CD4-positive, alpha-beta T cell treated with Interleukin-6 for 4 hours (primary cell): ENCODE measurements around the gene NDUFS1.
"Not testable (repeated sequence)": the region's sequence is repeated elsewhere in the genome, so short reads cannot be mapped to it uniquely, and the experiment has no call there.

Source experiments
- DNase-seq: peaks from one replicate; pipeline ENCODE4 v3.0.0-alpha.2; 2020; ENCODE audit warnings: mixed read lengths

NDUFS1 gene

DNA sequence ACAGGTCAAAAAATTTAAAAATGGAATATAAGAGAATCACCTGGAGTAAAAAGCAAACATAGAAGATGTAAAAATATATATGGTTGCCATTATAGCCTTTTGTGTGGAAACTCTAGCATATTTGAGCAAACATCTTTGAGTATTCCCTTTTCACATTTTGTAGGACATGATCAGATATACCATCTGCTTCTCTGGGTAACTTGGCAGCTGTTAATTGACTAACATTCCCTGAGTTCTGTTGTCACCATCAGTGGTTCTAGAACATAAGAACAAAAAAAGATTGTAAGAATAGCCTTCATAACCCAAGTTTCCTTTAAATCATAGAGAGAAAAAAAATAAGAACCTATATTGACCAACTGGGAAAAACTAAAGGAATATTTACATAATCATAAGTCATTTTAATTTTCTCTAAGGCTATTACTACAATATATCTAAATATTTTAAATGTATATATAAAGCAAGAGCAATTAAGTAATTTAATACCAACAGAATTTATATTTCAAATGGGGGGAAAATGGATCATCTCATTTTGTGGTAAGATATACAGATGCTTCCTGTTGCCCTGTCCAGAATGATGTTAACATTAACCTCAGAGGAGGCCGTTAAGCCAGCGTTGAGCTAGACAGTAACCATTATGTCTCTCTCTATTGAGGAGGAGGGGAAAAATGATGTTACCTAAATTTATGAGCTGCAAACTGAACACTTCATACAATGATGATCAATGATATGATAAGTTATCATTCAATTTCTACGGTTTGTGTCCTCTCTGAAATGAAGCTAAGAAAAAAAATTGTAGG lies 63.5 kb downstream of the NDUFS1 start:
- no peak for DNase-seq

DNA sequence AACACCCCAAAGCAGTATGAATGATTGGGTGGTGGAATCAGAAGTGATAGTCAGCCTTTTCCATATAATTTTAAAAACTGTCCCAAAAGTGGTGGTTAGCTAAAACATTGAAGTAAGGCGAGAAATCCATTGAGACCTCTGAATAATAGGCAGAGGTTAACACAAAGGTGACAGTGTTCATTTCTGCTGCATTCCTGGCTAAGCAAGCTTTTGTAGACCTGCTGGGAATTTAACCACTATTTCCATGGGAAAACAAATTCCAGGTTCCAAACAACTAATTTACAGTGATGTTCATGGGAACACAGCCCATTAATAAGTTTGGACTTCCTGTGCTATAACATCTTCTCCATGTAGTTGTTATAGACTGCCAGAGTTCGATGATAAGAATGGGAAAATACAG lies 66.9 kb downstream of the NDUFS1 start:
- DNase-seq, result no peak

DNA sequence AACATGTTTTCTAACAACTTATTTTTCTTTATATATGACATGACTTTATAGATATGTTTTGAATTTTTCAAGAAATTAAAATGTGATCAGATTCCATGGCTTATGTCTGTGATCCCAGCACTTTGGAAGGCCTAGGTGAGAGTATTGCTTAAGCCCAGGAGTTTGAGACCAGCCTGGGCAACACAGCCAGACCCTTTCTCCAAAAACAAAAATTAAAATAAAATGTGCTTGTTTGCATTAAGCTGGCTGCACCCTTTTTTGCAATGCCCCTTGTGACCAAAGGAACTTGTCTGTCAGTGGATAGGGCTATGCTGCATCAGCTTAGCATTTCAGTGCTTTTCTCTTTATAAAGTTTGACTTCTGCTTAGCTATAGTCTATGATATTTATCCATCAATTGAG lies 71.0 kb downstream of the NDUFS1 start:
- no peak for DNase-seq

DNA sequence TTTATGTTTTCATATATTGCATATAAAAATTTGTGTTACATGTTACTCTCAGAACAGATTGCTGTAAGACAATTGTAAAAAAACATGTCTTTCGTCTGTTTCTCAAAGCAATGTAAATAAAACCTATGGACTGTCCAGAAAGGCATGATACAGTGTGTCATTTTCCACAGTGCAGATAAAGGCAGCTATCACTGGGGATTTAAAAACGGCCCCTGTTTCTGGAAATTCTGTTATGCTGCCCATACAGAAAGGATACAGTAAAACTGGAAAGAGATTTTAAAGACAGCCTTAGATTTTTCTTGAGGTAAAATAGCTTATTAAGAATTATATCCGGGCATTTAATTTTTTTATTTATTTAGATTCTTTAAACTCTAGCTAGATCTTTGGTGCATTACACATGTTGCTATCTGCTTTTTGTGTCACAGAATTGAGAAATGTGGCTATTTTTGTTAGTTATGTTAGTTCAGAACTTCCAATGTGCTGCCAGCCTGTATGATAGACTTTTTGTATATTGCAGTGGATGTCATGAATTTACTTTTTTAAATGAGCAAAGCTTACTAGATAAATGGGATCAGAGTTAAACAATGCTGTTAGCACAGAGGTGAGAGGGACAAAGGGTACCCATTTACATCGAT lies 72.4 kb downstream of the NDUFS1 start:
- DNase-seq, result no peak

DNA sequence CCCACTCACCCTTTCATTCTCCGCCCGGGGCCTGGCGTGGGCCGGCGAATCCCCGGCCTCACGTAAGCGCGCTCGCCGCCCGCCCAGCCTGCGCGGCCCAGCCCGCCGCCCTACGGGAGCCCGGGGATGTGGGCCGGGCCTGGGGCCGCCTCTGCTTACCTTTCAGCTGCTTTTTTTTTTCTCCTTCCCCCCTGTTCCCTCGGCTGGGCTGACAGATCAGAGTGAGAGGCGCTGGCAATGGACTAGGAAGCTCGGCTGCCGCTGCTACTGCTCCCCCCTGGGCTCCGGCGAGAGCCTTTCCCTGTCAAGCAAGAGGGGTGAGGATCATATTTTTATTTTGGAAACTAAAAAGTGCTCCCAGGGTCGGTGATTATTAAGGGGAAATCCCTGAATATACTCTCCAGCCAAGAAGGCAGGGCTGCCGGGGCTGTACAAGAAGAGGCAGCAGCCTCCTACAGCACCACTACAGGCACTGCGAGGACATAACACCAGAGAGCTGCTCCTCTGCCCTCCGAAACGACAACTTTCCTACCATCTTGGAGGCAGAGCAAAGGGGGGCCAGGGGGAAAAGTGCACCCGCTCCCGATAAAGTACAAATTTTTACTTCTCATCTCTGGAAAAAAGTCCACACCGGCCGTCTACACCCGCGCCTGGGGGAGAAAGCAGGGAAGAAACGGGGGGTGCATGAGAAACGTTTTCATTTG lies 73.3 kb downstream of the NDUFS1 start, which contains the start of gene INO80D:
Gene INO80D, minus strand, starts transcription at position 433 of the 704 bp plus-strand sequence. CDS start 23,158 bp downstream, outside the sequence.
- DNase-seq, result peak; percentile 80

DNA sequence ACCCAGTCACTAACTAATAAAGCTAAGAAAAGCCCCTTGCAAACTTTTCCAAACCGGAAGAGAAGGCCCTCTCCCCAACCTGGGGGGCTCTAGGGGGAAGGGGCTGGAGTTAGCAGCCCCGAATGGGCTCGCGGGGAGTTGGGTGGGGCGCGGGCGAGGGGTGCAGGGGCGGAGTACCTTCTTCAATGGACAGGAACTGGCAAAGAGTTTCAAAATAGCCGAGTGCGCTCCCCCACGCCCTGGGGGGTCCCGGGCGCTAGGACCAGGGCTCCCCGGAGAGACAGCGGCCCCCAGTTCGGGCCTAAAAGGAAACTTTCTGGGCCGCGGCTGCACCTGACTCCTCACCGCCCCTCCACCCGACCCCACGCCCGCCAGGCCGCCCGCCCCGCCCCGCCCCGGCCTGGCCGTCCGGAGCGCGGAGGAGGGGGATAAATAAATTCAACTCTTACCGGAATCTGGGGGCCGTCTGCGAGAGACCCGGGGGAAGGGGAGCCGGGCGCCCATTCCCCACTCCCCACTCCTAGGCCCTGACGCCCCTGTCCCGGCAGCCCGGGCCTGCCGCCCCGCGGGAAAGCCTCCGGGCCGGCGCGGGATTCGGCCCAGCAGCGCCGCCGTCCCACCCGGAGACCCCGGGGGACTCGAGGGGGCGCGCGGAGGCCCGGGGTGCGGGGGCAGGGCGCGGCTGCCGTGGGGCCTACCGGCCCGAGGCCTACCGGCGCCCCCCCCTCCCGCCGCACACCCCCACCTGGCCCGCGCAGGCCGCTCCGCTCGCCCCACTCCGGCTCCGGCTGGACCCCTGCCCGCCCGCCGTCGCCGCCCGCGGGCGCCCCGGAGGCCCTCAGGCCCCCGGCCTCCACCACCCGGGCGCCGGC lies 74.1 kb downstream of the NDUFS1 start:
- DNase-seq, result peak; percentile 58

DNA sequence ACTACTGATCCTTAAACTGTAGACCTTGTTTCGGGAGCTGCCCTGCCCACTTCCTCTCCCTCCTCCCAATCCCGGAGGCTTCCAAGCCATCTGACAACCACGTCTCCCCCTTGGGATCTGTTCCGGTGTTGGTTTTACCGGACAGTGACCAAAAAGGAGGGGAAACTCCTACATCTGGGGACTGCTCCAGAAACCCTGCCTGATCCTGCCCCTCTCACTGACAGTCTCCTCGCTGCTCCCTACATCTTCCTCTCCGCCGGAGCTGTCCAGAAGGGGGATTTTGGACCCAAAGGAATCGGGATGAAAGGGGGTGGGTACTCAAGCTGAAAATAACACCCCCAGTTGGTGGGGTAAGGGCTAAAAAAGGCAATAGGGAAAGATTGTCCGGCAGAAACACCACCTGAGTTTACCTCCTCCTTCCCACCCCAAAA lies 74.8 kb downstream of the NDUFS1 start:
- peak; percentile 31 for DNase-seq

DNA sequence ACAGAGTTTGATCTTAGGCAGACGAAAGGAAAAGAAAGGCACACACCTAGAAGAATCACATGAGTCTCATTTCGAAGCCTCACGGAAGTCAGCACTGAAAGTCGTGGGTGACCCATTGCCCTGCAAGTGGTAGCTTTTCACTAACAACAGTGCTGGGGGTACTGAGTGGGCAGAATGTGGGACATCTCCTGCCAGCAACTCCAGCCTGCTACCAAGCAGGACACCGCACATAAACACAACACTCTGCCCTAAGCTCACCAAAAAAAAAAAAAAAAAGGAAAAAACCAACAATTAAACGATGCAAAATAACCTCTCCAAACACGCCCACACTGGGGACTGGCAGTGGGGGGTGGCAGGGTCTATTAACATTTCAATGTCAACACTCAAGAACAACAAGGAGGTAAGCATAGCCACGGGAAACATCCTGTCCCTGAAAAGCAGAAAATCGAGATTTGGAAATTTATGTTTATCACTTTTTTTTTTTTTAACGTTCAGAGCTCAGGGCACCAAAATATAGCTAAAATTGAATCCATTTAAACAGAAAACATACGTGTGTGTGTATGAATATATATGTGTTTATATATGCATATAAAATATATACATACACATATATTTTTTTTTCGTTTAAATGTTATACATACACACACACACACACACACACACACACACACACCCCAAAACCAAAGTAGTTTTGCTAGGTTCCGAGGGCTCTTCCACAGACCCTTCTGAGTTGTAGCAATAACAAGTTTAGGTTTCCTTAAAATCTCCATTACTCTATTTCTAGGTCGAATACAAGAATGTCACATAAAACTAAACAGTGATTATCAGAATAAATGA lies 75.4 kb downstream of the NDUFS1 start:
- peak; percentile 41 for DNase-seq

DNA sequence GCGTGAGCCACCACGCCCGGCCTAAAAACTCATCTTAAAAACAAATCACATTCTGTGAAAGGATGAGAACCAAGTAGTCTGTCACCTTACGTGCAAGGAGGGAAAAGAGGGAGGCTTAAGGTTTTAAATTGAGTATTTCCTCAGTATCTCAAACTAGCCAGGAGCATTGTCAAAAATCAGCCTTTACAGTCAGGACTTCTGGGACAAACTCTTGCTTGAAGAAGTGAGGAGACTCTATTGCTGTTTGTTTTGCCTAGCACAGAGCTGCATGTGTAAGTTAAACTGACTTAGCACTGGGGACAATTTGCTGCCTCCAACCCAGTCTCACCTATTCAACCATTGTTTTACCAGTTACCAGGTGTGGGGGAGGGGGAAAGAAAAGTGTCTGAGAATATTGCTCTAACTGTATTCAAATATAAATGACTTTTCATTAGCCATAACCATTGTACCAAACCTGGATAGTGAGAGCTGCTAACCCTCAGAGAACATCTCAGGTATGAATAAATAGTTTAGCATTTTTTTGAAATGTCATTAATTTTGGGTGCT lies 76.9 kb downstream of the NDUFS1 start:
- no peak for DNase-seq

DNA sequence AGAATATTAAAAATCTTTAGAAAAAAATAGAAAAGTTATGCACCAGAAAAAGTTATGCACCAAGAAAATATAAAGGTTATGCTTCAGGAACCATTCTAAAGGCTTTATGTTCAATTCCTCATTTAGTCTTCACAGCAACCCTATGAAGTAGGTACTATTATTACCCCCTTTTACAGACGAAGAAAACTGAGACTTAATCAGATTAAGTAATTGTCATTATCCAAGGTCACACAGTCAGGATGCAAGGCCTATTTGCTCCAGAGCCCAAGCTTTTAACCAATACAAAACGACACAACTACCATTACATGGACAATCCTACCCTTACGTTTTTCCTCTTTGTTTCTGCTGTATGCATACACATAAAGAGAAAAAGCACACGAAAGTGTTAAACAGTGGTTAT lies 78.3 kb downstream of the NDUFS1 start:
- DNase-seq, result no peak

DNA sequence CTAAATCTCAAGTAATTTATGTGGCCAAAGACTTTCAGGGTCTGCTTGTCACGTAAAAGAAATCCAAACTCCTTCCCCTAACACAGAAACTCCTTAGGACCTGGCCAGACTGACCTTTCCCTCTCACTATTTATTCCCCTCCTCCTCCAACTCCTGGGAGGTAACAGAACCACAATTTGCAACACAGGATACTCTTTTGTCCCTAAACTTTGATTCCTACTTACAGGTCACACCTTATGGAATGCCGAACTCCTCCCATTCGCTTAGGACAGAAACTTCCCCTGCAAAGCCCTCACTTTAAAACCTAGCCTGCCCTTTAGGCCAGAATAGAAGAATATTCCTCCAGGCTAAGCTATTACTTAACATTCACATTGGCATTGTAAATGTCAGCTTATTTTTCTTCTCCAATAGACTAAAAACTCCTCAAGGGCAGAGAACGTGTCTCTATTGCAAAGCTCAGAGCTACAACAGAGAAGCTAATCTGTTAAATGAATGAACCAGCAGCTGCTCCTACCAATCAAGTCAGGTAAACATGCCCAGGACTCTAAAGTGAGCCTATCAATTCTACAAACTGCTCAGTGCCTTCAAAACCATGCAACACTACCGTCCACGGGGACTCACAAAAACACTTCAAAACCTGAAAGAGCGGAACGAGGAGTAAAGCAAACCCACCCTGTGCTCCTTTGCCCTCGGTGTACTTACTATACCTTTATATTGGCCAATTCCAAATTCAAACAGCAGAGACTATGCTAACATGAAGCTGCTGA lies 79.4 kb downstream of the NDUFS1 start:
- DNase-seq, result no peak

DNA sequence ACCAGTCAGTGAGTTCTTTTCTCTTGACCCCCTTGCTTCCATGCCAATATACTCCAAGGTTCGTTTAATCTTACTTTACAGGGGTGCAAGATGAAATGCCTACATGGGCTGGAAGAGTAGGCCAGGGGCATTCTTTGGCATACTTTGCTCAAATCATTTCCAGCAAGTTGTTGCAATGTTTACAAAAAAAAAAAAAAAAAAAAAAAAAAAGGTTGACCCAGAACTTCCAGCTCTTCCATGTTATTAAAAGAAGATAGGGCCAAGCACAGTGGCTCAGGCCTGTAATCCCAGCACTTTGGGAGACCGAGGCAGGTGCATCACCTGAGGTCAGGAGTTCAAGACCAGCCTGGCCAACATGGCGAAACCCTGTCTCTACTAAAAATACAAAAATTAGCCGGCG lies 81.4 kb downstream of the NDUFS1 start:
- not testable (repeated sequence) for DNase-seq

DNA sequence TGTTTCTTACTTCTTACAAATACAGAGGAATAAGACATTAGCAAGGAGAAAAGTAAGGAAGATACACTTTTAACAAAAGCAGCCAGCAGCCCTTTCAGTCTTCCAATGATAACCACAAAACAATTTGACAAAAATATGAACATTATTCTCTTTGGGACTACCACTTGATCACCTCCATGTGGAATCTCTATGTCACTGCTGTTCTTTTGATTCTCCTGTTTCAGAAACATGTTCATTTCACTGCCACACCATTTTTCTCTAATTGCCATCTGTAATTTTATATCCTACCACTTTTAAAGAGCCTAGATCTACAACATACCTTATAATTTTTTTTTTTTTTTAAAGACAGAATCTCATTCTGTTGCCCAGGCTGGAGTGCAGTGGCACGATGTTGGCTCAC lies 84.1 kb downstream of the NDUFS1 start:
- no peak for DNase-seq

DNA sequence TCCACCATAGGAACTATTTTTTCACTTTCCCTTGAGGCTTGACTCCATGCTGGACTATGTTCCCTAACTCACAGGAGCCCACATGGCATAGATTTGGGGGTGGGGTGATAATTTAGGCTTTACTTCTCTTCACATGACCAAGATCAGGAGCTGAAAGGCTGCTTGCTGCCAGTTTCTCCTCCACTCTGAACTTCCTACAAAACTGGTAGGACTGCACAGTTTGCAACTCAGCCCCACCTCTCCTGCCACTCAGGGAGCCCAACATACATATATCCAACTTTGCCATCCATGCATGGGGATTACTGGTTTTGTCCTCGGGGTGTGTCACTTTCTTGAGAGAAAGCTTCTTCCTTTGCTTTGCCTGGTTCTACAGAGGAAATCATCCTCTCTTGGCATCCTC lies 87.4 kb downstream of the NDUFS1 start:
- no peak for DNase-seq

DNA sequence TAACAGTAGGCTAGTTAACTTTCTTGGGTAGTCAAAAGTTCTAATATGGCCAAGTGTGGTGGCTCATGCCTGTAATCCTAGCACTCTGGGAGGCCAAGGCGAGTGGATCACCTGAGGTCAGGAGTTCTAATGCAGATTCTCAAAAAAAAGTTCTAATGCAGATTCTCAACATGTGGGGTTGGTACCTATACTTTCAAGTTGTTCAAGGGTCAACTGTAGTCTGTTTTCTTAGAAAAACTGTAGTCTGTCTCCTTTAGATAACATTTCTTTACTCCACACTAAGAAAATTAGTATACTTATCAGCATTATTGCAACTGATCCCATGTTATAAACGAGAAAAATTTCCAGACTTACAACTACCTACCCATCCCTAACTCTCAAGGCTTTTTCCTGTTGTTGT lies 89.8 kb downstream of the NDUFS1 start:
- DNase-seq, result no peak

DNA sequence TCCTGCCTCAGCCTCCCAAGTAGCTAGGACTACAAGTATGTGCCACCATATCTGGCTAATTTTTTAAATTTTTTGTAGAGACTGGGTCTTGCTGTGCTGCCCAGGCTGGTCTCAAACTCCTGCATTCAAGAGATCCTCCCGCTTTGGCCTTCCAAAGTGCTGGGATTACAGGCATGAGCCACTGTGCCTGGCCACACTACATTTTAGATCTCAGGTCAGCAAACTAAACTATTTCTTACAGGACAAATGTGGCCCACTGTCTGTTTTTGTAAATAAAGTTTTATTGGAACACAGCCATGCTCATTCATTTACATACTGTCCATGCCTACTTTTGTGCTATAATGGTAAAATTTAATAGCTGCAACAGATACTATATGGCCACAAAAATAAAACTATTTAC lies 91.0 kb downstream of the NDUFS1 start:
- no peak for DNase-seq
